Neural cell (in vitro differentiated cells): Measurements from ENCODE around the gene TBX20.
"Not testable (repeated sequence)": the region's sequence is repeated elsewhere in the genome, so short reads cannot be mapped to it uniquely, and the experiment has no call there.

Experiments used
- EP300 ChIP-seq: fragments of 450-650 bp; conservative IDR thresholded peaks from 2 replicates; pipeline ENCODE4 v1.6.1; 2014; ENCODE audit warnings: antibody characterized with exemption, mild to moderate bottlenecking, moderate library complexity; ENCODE audit not compliant: poor library complexity, severe bottlenecking
- POLR2AphosphoS5 ChIP-seq: IDR thresholded peaks from 2 replicates; pipeline ENCODE4 v1.6.1; 2012
- SMC3 ChIP-seq: fragments of 450-650 bp; conservative IDR thresholded peaks from 2 replicates; pipeline ENCODE4 v1.6.1; 2014; ENCODE audit warnings: antibody characterized with exemption, mild to moderate bottlenecking, moderate library complexity; ENCODE audit not compliant: poor library complexity
- TAF1 ChIP-seq: IDR thresholded peaks from 2 replicates; pipeline ENCODE4 v1.6.1; 2012; ENCODE audit warnings: low read depth
- TF ChIP-seq, protein P1 (sequence below): fragments of 450-650 bp; IDR thresholded peaks from 2 replicates; pipeline ENCODE4 v1.5.1; 2014; ENCODE audit warnings: antibody characterized with exemption, mild to moderate bottlenecking, moderate library complexity; ENCODE audit not compliant: poor library complexity, severe bottlenecking
- TF ChIP-seq, protein P2 (sequence below): IDR thresholded peaks from 2 replicates; pipeline ENCODE4 v1.6.1; 2012; ENCODE audit warnings: borderline replicate concordance

DNA sequence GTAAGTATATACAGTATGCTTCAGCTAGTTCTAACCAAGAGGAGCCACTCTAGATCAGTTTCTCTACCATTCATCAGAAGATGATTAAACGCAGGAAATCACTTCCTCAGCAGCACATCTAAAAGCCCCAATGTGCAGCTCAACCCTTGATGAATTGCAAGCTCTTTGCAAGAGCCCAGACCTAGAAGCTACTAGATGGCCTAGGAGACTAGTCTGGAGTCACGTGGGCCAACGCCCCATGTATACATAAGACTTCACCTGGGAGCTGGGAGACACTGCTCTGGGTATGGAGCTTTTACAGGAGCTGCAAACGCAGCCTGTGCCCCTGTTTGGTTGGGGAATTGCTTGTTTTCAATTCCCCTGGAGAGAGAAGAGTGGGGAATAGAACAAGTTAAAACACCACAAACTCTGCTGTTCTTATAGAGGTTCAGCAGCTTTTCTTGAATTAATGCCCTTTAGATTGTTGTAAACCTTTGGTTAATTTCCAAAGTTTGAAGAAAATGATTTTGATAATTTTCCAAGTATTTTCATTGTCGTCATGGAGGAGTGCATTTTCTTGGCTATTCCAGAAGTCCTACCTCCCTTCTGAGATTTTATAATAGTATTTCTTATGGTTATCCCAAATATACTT, 69.9 kb downstream of the TBX20 start:
- TF ChIP-seq, protein P1, sequence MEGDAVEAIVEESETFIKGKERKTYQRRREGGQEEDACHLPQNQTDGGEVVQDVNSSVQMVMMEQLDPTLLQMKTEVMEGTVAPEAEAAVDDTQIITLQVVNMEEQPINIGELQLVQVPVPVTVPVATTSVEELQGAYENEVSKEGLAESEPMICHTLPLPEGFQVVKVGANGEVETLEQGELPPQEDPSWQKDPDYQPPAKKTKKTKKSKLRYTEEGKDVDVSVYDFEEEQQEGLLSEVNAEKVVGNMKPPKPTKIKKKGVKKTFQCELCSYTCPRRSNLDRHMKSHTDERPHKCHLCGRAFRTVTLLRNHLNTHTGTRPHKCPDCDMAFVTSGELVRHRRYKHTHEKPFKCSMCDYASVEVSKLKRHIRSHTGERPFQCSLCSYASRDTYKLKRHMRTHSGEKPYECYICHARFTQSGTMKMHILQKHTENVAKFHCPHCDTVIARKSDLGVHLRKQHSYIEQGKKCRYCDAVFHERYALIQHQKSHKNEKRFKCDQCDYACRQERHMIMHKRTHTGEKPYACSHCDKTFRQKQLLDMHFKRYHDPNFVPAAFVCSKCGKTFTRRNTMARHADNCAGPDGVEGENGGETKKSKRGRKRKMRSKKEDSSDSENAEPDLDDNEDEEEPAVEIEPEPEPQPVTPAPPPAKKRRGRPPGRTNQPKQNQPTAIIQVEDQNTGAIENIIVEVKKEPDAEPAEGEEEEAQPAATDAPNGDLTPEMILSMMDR, result not testable (repeated sequence)
- not testable (repeated sequence) for TF ChIP-seq EP300, TAF1, SMC3, POLR2AphosphoS5
- TF ChIP-seq, protein P2, sequence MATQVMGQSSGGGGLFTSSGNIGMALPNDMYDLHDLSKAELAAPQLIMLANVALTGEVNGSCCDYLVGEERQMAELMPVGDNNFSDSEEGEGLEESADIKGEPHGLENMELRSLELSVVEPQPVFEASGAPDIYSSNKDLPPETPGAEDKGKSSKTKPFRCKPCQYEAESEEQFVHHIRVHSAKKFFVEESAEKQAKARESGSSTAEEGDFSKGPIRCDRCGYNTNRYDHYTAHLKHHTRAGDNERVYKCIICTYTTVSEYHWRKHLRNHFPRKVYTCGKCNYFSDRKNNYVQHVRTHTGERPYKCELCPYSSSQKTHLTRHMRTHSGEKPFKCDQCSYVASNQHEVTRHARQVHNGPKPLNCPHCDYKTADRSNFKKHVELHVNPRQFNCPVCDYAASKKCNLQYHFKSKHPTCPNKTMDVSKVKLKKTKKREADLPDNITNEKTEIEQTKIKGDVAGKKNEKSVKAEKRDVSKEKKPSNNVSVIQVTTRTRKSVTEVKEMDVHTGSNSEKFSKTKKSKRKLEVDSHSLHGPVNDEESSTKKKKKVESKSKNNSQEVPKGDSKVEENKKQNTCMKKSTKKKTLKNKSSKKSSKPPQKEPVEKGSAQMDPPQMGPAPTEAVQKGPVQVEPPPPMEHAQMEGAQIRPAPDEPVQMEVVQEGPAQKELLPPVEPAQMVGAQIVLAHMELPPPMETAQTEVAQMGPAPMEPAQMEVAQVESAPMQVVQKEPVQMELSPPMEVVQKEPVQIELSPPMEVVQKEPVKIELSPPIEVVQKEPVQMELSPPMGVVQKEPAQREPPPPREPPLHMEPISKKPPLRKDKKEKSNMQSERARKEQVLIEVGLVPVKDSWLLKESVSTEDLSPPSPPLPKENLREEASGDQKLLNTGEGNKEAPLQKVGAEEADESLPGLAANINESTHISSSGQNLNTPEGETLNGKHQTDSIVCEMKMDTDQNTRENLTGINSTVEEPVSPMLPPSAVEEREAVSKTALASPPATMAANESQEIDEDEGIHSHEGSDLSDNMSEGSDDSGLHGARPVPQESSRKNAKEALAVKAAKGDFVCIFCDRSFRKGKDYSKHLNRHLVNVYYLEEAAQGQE, result not testable (repeated sequence)
